PFSK-1 (cell line): ENCODE measurements around the gene TMED6.

Experiments
- FOXP2 ChIP-seq: optimal IDR thresholded peaks from 2 replicates; pipeline ENCODE3; 2011; ENCODE audit warnings: borderline replicate concordance, control low read depth, inconsistent platforms; ENCODE audit not compliant: insufficient read depth; ENCODE audit errors: extremely low read length, extremely low read depth
- POLR2AphosphoS5 ChIP-seq: IDR thresholded peaks from 2 replicates; pipeline ENCODE4 v1.6.1; 2012; ENCODE audit warnings: low read depth, mild to moderate bottlenecking, control low read depth, low read length, moderate library complexity
- REST ChIP-seq, 2 experiments: IDR thresholded peaks; 2 replicates each; pipeline versions ENCODE4 v1.6.1 to v1.8.0; 2011 to 2012; ENCODE audit warnings: low read depth in 2 of 2, low read length in 2 of 2, control low read depth in 1 of 2, inconsistent platforms in 1 of 2, mild to moderate bottlenecking in 1 of 2, moderate library complexity in 1 of 2; ENCODE audit not compliant: insufficient read depth in 1 of 2
- SIN3A ChIP-seq: IDR thresholded peaks from 2 replicates; pipeline ENCODE4 v1.6.1; 2012; ENCODE audit warnings: mild to moderate bottlenecking, low read length, moderate library complexity, borderline replicate concordance; ENCODE audit not compliant: insufficient read depth
- TAF1 ChIP-seq: IDR thresholded peaks from 2 replicates; pipeline ENCODE4 v1.6.1; 2012; ENCODE audit warnings: low read length, control low read depth, borderline replicate concordance; ENCODE audit not compliant: insufficient read depth

Gene TMED6

GRCh38 chr16:69314534-69314933 is 37.1 kb downstream of the TMED6 start:
- TF ChIP-seq SIN3A (no peak), POLR2AphosphoS5 (no peak), REST (IDR thresholded peaks at IDR 0.05; ENCODE audit: insufficient read depth in 1 of 2, low read depth in 2 of 2, low read length in 2 of 2) (no peak), FOXP2 (no peak), TAF1 (no peak)

- TF ChIP-seq TAF1 = no peak
- no peak for TF ChIP-seq REST (IDR thresholded peaks at IDR 0.05; ENCODE audit: insufficient read depth in 1 of 2, low read depth in 2 of 2, low read length in 2 of 2)
- TF ChIP-seq SIN3A = no peak
- no peak for TF ChIP-seq FOXP2
- no peak for TF ChIP-seq POLR2AphosphoS5
These were observed 38.1 kb downstream of the TMED6 start for GRCh38 chr16:69313469-69313868.

GRCh38 chr16:69311533-69312387 is 39.8 kb downstream of the TMED6 start:
- TF ChIP-seq FOXP2 (no peak), REST (IDR thresholded peaks at IDR 0.05; ENCODE audit: insufficient read depth in 1 of 2, low read depth in 2 of 2, low read length in 2 of 2) (no peak), POLR2AphosphoS5 (no peak), TAF1 (no peak), SIN3A (no peak)

GRCh38 chr16:69310653-69311532 is 40.7 kb downstream of the TMED6 start, which contains the start of gene VPS4A:
Gene VPS4A (plus strand): TSS chr16:69311350. CDS start chr16:69311512, 162 bp downstream.
- TF ChIP-seq FOXP2 = peak; percentile 98
- no peak for TF ChIP-seq SIN3A
- TF ChIP-seq TAF1 = peak; percentile 78
- no peak for TF ChIP-seq REST (IDR thresholded peaks at IDR 0.05; ENCODE audit: insufficient read depth in 1 of 2, low read depth in 2 of 2, low read length in 2 of 2)
- peak; percentile 58; the same call in 1 of the 2 replicates for TF ChIP-seq POLR2AphosphoS5
